ENCODE data around the gene ARMC9.

DNA sequence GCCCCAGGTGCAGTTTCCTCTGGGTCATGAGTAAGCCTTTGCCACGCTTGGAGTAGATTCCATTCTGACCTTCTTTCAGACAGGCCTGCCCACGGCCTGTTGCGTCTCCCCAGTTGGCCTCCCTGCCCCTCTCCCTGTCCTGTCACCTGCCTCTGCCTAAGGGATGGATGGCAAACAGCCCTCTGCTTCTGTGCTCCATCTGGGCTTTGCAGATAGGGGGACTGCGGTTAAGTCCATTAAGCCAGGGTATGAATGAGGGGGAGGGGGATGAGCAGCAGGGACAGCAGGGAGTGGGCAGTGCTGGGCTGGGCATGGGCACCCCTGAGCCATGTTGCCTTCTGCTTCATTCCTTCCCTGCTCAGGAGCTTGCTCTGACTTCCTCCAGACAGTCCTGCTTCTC is 159.5 kb downstream of the ARMC9 start:
- TF ChIP-seq EZH2 (IDR thresholded peaks at IDR 0.05; ENCODE audit: insufficient read depth, poor library complexity, severe bottlenecking), result no peak
- no peak for TF ChIP-seq EZH2phosphoT487 (IDR thresholded peaks at IDR 0.05; ENCODE audit: insufficient read depth, low read depth)
